HG02981 (cell line): Measurements from ENCODE around the gene LMBRD2.
"Not testable (repeated sequence)": the region's sequence is repeated elsewhere in the genome, so short reads cannot be mapped to it uniquely, and the experiment has no call there.

Experiments
- ATAC-seq: cut with Tn5 transposase; IDR thresholded peaks from one replicate; pipeline ENCODE4 v1.9.1; 2021; ENCODE audit warnings: mild to moderate bottlenecking, moderate library complexity; ENCODE audit not compliant: unreplicated experiment

The LMBRD2 gene

GRCh38 chr5:36162810-36163486 lies 11.3 kb upstream of the LMBRD2 start:
- ATAC-seq = no peak

GRCh38 chr5:36161361-36161760 lies 9.7 kb upstream of the LMBRD2 start:
- no peak for ATAC-seq

DNA sequence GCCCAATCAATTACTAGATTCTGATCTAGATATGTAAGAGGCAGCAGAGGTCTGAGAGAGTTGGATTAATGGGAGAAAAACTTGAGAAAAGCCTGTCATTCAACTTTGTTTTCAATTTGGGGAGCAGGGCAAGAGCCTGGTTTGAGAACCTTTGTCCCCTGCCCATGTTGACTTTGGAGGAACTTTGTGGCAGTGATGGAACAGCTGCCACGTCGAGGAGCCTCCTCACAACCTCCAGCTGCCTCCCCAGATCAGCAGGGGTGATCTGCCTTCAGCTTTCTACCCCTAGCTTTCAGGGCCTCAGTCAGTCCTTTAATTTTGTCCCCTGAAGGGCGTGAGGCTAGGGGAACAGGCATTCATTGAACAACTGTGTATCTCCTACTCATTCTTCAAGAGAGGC lies 8.9 kb upstream of the LMBRD2 start:
- ATAC-seq = no peak

DNA sequence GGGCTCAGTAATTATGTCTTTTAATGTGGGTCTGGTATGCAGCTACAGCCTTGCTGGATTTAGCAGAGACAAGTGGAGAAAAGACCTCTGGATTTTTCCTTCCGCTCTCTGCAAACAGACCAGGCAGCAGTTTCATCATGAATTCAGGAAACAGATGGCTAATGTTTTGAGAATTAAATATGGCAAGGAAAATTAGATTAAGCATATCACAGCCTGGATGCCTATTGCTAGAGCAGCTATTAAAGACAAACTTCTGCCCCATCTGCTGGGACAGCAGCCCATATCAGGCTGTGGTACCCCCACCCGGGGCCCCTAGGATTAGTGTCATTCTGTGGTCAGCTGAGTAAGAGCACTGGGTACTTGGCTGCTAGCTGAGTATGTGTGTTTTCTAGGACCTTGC lies 6.5 kb upstream of the LMBRD2 start:
- no peak for ATAC-seq

DNA sequence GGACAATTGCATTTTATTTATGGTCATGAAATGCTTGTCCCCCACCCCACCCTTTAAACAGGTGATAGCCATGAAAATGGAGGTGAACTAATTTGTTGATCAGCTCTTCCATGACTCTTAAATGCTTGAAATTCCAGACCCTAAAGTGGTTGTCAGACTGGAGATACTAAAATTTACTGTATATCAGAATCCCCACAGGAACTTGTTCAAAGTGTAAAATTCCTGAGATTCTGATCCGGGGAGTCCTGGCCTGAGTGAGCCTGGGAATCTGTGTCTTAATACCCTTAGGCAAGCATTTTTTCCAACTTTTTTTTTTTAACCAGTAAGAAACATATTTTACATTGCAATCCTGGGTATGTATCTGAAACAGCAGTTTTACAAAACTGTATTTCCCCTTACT lies 4.9 kb upstream of the LMBRD2 start:
- ATAC-seq = no peak

GRCh38 chr5:36156121-36156601 lies 4.5 kb upstream of the LMBRD2 start:
- no peak for ATAC-seq

DNA sequence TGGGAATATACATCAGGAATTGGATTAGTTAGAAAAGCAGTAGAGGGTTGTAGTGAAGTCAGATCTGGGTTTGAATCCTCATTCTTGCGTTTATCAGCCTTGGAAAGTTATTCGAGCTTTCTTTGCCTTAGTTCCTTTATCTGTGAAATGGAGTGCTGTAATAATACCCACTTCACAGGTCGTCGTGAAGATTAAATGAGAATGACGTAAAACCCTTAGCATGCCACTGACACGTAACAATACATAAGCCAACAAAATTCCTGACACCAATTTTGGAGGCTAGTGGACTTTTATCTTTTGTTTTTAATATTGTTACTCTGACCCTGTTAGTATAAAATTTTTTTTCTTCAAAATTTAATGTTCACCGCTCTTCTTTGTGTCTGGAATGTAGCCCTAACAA lies 3.6 kb upstream of the LMBRD2 start:
- ATAC-seq = no peak

GRCh38 chr5:36153726-36154125 lies 2.0 kb upstream of the LMBRD2 start:
- no peak for ATAC-seq

- ATAC-seq = no peak
These were observed 1.6 kb upstream of the LMBRD2 start for GRCh38 chr5:36153298-36153677.

DNA sequence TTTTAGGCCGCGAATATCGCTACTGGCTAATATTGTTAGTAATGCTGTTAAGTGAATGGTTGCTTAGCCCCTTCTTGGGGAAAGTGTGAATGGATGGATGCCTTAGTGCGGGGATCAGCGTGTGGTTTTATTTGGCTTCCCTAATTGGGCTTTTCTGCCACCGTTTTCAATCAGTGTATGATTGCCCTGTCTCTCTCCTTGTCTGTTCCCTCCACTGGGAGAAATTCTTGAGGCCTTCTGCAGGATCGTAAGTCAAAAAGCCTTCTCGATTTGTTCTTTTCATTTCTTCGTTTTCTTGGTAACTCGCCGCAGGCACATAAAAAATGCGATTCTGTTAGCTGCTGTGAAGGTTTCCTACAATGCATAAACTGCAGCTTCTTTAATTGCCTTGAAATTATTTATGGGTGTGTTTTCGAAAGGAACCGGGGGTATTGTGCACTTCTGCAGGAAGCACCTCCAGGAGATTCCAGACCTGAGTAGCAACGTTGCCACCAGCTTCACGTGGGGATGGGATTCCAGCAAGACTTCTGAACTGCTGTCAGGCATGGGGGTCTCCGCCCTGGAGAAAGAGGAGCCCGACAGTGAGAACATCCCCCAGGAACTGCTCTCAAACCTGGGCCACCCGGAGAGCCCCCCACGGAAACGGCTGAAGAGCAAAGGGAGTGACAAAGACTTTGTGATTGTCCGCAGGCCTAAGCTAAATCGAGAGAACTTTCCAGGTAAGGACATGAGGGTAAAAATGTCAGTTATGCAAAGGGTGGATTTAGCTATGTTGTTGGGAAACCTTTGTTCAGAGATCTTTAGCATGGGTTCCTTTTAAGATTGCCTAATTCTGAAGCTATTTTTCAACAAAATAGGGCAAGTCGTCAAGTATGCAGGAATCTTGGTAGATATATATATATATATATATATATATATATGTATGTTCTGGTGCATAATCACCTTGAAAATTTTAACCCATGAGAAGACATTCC lies 924 bp upstream of the LMBRD2 start:
- no peak for ATAC-seq

- ATAC-seq = peak; percentile 31
These were observed 832 bp downstream of the LMBRD2 start for GRCh38 chr5:36150676-36151433.

- no peak for ATAC-seq
These were observed 4.0 kb downstream of the LMBRD2 start for GRCh38 chr5:36147681-36148080.

GRCh38 chr5:36146390-36146789 lies 5.3 kb downstream of the LMBRD2 start:
- ATAC-seq = no peak

DNA sequence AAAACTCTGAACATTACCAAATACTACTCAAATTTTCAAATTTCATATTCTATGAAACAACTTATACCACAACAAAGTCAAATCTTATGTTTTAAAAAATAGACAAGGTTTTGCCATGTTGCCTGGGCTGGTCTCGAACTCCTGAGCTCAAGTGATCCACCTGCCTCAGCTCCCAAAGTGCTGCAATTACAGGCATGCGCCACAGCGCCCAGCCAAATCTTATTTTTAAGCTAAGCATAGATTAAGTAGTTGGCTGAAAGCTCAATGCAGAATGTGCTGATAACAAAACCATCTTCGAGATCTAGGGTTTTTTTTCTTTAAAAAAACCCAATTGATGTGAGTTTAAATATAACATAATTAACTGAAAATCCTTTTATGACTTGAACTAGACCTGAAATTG lies 6.4 kb downstream of the LMBRD2 start:
- ATAC-seq = no peak

DNA sequence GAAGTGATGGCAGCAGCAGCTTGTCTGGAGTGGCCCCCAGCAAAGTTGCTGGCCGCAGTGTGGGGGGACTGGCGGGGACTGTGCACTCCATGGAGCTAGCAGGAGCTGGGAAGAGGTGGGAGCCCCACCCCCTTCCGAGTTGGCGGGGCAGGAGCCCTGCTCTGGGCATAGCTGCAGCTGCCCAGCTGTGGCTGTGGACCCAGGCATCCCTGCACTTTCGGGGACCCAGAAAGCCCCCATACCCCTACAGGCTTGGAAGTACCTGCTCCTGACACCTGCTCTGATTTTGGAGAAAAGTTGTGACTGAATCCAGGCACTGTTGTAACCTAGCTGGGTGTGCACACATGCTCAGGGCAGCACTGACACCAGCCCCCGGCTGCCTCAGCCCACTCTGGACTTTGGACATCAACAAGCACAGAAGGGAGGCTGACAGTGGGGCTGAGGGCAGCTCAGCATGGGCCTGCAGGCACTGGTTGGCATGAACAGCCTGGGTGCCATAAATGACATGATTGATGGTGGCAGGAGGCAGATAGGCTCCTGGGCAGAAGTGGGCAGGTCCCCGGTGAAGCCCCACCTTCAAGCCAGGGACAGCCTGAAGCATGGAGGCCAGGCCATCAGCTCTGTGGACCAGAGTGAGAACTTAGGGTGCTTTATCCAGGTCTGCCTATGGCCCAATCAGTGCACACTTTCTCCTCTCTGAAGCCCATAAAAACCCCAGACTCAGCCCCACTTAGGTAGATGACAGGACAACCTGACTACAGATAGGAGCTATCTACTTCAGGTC lies 12.6 kb downstream of the LMBRD2 start:
- ATAC-seq = no peak

GRCh38 chr5:36136581-36136980 lies 15.1 kb downstream of the LMBRD2 start:
- no peak for ATAC-seq

GRCh38 chr5:36135988-36136387 lies 15.7 kb downstream of the LMBRD2 start:
- no peak for ATAC-seq

- ATAC-seq = not testable (repeated sequence)
These were observed 18.7 kb downstream of the LMBRD2 start for GRCh38 chr5:36133009-36133408.

DNA sequence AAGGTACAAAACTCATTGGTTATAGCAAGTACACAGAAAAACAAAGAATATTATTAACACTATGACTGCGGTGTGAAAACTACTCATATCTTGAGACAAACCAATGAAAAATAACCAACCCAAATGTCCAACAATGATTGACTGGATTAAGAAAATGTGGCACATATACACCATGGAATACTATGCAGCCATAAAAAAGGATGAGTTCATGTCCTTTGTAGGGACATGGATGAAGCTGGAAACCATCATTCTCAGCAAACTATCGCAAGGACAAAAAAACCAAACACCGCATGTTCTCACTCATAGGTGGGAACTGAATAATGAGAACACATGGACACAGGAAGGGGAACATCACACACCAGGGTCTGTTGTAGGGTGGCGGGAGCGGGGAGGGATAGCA lies 22.0 kb downstream of the LMBRD2 start:
- ATAC-seq = not testable (repeated sequence)

DNA sequence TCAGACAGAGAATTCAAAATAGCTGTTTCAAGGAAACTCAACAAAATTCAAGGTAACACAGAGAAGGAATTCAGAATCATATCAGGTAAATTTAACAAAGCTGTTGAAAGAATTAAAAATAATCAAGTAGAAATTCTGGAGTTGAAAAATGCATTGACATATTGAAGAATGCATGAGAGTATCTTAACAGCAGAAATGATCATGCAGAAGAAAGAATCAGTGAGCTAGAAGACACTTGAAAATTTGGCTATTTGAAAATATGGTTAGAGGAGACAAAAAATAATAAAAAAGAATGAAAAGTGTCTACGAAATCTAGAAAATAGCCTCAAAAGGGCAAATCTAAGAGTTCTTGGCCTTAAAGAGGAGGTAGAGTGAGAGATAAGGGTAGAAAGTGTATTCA lies 22.9 kb downstream of the LMBRD2 start:
- ATAC-seq = no peak

- no peak for ATAC-seq
These were observed 25.8 kb downstream of the LMBRD2 start for GRCh38 chr5:36125868-36126267.
